Measurements from ENCODE around the gene TAF10.

The TAF10 gene

GRCh38 chr11:6640036-6640984, 28.3 kb upstream of the TAF10 start:
- FAIRE-seq = no peak

- no peak for FAIRE-seq
These were observed 26.4 kb upstream of the TAF10 start for GRCh38 chr11:6638429-6638828.

- FAIRE-seq = no peak
These were observed 25.9 kb upstream of the TAF10 start for GRCh38 chr11:6637871-6638270.

- FAIRE-seq = no peak
These were observed 24.5 kb upstream of the TAF10 start for GRCh38 chr11:6636480-6636879.

- FAIRE-seq = no peak
These were observed 23.3 kb upstream of the TAF10 start for GRCh38 chr11:6635082-6635932.

GRCh38 chr11:6634534-6634933, 22.5 kb upstream of the TAF10 start:
- FAIRE-seq = no peak

- no peak for FAIRE-seq
These were observed 21.7 kb upstream of the TAF10 start for GRCh38 chr11:6633422-6634408.

- no peak for FAIRE-seq
These were observed 20.4 kb upstream of the TAF10 start for GRCh38 chr11:6632116-6633073.

GRCh38 chr11:6631361-6631890, 19.4 kb upstream of the TAF10 start:
- FAIRE-seq = no peak

- no peak for FAIRE-seq
These were observed 18.7 kb upstream of the TAF10 start for GRCh38 chr11:6630632-6631291.

- FAIRE-seq = no peak
These were observed 18.0 kb upstream of the TAF10 start for GRCh38 chr11:6629892-6630631.

GRCh38 chr11:6629573-6629891, 17.5 kb upstream of the TAF10 start:
- FAIRE-seq = no peak

GRCh38 chr11:6628526-6628925, 16.5 kb upstream of the TAF10 start:
- no peak for FAIRE-seq

GRCh38 chr11:6627762-6628241, 15.8 kb upstream of the TAF10 start:
- no peak for FAIRE-seq

- FAIRE-seq = no peak
These were observed 15.2 kb upstream of the TAF10 start for GRCh38 chr11:6626971-6627761.

- no peak for FAIRE-seq
These were observed 13.9 kb upstream of the TAF10 start for GRCh38 chr11:6625832-6626420.

- FAIRE-seq = no peak
These were observed 13.3 kb upstream of the TAF10 start for GRCh38 chr11:6625156-6625831.
